Tracheal epithelial cell (primary cell): ENCODE data around the gene KCNE3. TPM values are rescaled to one million over a fixed set of nuclear protein-coding genes. Genes with fewer than 3 reads are reported as not detected.

Experiments used
- total RNA-seq: library from RNA; depleted of rRNA; stranded (reverse); fragments of >200 nt; gene quantifications from 2 replicates; pipeline ENCODE4 v1.2.1, GENCODE V29; 2014

KCNE3 gene
- 0.48 TPM in 1 of 2 replicates, not detected in the other for total RNA-seq

DNA sequence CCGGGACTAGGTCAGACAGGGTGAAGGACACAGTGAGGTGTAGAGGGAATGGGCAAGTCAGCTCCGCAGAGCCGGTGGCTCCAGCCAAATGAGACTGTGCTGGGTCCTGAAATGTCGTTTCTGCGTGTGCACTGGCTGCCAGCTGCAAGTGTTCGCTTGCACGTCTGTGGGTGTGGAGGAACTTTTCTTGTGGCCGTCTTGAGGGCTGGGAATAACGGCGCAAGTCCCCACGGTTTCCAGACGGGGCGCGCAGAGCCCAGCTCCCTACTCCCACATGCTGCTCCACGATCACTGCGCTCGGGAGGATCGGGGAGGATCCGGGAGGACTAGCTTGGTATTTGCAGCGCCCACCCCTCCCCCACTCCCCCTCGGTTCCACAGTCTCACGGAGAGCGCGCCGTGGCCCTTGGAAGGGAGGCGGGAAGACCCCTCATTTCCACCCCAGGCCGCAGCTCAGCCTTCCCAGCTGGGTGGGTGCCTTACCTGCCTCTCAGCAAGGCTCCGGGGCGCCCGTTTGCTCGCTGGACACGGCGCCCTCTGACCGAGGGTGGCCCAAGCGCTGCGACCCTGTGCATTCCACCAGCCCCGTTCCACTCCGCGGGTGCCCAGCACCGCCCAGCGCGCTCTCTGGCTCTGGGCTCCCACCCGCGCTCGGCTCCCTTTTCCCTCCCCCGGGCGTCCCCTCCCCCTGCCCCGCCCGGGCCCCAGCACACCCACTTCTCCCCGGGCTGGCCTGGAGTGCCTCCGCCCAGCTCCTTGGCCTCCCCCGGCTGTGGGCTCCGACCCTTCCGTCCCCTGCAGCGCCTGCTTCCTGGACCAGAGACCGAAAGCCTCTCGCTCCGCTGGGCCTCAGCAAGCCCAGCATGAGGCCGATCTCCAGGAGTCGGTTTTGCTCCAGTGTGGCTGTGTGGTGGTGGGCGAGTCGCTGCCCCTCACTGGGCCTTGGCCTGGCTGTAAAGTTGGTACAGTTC, at the start of gene KCNE3:
TSS of gene KCNE3 (minus strand) at position 634 of the 970 bp plus-strand sequence. CDS start 9,986 bp downstream, outside the sequence.

DNA sequence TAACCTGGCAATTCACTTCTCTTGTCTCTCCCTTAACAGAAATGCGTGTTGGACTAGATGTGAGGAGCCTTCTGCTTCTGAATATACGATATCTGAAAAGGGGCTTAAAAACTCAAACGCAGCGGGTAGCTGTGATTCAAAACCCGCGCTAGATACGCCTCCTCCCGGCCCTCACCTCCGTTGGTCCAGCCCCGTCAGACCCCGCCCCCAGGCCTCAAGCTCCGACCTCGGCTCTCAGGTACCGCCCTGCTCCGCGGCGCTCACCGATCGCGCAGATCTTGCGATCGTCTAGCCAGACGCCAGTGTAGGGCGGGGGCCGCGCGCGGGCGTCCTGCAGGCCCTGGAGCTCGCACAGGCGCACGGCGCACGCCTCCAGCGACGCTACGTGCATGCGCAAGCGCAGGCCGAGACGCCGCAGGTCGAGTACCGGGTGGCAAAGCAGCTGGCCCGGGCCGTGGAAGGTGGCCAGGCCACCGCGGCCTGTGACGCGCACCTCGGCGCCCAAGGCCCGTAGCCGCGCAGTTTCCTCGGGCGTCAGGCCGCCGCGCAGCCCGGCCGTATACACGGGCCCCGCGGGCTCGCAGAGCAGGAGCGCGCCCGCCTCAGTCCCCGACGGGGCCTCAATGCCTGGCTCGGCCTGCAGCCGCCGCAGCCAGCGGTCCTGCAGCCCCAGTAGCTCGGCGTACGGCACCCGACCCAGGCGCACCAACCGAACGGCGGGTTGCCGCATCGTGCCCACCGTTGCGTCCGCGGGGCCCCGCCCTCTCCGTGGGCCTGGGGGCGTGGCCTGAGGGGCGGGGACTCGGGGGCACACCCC, 25.8 kb upstream of the KCNE3 start, which contains the start of gene LIPT2:
TSS of gene LIPT2 (minus strand) at position 751 of the 817 bp plus-strand sequence. CDS start at position 730, 21 bp downstream.

Other genes with a start within 250 kb of the KCNE3 start
- gene P4HA3, start 155.9 kb downstream of the KCNE3 start, total RNA-seq, result 2.7 TPM in 1 of 2 replicates, not detected in the other
- gene PGM2L1, start 69.1 kb downstream of the KCNE3 start, total RNA-seq, result 0.64 and 8.7 TPM in 2 replicates
- gene LIPT2, start 26.2 kb upstream of the KCNE3 start, total RNA-seq, result 2.9 and 3.6 TPM in 2 replicates
- 5.3 and 6.4 TPM in 2 replicates for gene POLD3, start 125.0 kb upstream of the KCNE3 start, total RNA-seq